Activated naive CD4-positive, alpha-beta T cell treated with anti-CD3 and anti-CD28 coated beads, Interleukin-2, amount 50 U/mL, for 16 hours (primary cell): ENCODE measurements around the gene GALNT11.
"Not testable (repeated sequence)": the region's sequence is repeated elsewhere in the genome, so short reads cannot be mapped to it uniquely, and the experiment has no call there.

Experiments used
- DNase-seq: peaks from one replicate; pipeline ENCODE4 v3.0.0-alpha.2; 2020

Gene GALNT11

GRCh38 chr7:152076940-152077933 lies 51.8 kb downstream of the GALNT11 start:
- DNase-seq = no peak

GRCh38 chr7:152078025-152078424 lies 52.6 kb downstream of the GALNT11 start:
- no peak for DNase-seq

GRCh38 chr7:152078786-152079185 lies 53.3 kb downstream of the GALNT11 start:
- no peak for DNase-seq

DNA sequence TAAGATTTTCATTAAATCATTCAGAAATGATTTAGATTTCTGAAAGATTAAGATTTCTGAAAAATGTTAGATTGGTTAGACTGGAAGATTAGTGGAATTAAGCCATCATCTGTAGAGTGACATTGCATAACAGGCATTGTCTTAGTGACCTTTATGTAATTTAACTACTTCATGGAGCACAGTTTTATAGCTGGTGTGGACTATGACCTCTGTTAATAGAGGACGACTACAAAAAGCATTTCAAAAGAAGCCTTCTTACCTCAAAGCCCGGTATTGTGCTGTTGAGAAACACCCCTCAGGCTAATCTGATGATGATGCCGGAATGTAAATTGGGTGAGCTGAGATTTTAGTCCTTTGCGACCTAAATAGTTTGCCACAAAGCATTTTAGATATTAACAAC lies 55.6 kb downstream of the GALNT11 start:
- no peak for DNase-seq

GRCh38 chr7:152082073-152082721 lies 56.7 kb downstream of the GALNT11 start:
- DNase-seq = not testable (repeated sequence)

- no peak for DNase-seq
Observed at GRCh38 chr7:152085131-152085530, 59.7 kb downstream of the GALNT11 start.

DNA sequence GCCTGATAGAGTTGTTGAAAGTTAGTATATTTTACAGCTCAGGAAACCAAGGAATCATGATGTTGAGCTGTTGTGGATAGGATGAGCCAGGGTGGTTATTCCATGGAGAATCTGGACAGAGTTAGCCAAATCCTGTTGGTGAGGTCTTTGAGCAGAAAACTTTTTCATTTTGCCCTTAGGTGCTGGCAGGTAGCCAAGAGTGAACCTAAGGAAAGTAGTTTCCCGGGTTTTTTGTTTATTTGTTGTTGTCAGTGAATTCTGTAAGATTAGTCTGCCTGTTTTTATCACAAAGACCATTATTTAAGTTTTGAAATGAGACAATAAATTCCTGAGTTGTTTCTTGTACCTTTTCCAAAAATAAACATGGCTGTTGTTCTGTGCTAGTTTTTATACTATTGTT lies 61.0 kb downstream of the GALNT11 start:
- DNase-seq = no peak

- no peak for DNase-seq
Observed at GRCh38 chr7:152089183-152089582, 63.7 kb downstream of the GALNT11 start.

GRCh38 chr7:152090747-152091146 lies 65.3 kb downstream of the GALNT11 start:
- DNase-seq = no peak

- DNase-seq = no peak
Observed at GRCh38 chr7:152093717-152094116, 68.2 kb downstream of the GALNT11 start.

DNA sequence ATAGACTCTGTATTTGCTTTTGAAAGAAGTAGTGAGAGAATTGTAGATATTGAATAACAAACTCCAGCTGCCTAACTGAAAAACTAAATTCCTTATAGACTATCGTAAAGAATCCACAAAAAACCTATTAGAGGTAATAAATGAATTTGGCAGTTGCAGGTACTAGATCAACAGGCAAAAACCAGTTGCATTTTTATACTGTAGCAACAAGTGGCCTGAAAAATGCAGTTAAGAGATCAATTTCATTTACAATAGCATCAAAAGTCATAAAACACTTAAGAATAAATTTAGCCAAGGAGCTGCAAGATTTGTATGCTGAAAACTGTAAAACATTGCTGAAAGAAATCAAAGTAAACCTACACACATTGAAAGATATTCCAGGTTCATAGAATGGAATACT lies 70.3 kb downstream of the GALNT11 start:
- DNase-seq = no peak

GRCh38 chr7:152097330-152097729 lies 71.9 kb downstream of the GALNT11 start:
- no peak for DNase-seq

- no peak for DNase-seq
Observed at GRCh38 chr7:152103066-152103465, 77.6 kb downstream of the GALNT11 start.

DNA sequence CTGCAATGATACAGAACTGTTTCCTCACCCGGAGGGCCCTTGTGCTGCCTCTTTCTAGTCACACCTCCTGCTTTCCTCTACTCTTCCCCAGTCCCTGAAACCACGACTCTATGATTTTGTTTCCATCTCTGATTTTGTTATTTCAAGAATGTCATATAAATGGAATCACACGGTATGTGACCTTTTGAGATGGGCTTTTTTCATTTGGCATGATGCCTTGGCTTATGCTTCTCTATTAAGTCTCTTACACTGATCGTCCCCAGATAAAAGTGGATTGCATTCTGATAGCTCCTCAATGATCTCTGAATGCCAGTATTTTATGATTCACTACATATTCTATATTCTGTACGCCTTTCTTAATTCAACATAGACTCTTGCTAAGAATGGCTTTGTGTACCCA lies 78.2 kb downstream of the GALNT11 start:
- no peak for DNase-seq

GRCh38 chr7:152105205-152105604 lies 79.7 kb downstream of the GALNT11 start:
- DNase-seq = no peak

- no peak for DNase-seq
Observed at GRCh38 chr7:152106990-152107389, 81.5 kb downstream of the GALNT11 start.

- DNase-seq = no peak
Observed at GRCh38 chr7:152107945-152108344, 82.5 kb downstream of the GALNT11 start.

- no peak for DNase-seq
Observed at GRCh38 chr7:152108359-152108758, 82.9 kb downstream of the GALNT11 start.

DNA sequence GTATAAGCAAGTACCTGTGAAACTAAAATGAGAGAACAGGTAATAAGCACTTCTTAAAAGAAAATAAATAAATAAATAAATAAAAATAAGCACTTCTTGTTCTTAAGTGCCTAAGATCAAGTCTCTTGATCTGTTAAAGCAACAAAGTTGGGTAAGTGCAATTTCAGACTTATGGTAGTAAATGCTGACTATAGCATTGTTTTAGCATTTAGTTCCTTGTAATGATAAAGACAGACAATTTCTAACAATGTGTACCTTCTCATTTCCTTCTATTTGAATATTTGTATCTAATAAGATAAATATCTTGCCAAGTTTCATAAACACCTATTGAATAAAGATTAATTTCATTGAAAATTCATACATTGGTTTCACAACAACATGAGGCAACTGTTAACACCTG lies 87.4 kb downstream of the GALNT11 start:
- DNase-seq = no peak

DNA sequence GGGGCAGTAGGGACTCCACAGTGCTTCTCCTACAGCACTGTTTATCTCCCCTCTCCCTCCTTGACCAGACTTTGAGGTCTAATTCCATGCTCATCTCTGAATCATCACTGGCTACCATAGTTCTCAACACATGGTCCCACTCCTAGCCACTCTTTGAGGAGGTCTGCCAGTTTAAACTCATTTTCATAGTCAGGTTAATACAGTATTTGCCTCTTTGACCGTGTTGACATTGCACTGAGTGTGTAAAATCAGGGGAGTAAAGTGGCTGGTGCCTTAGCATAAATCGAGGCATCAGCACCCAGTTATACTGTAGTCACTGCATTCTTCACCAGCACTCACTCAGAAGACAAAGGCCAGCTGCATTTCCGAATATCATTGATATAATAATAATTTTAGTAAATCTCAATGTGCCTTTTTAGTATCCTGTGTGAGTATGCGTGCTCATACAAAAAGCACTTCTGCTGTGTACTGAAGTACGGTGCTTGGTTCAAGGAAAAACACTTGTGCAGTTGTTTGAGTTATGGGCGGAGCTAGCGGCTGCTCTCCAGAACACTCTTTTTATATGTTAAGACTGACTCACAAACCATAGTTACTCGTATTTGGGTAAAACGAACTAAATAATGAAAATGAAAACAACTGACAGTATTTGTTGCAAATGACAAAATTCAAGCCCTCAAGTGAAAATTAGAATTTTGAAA lies 89.7 kb downstream of the GALNT11 start:
- no peak for DNase-seq

DNA sequence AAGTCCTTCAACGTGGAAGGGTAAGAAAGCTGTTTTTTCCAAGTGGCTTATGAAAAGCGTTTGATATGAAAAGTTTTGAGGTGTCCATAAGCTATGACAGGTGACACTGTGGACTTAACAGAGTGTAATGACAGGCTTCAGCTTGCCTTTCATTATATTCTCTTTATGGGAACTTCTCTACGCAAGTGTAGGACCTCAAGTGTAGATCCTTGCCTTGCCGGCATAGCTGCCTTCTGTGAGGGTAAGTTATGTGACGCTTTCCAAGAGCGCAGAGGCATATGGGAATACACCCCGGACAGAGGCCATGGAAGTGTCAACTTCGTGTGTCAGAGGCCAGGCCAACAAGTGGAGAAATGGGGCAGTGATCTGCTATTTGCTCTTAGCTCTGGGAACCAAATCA lies 91.9 kb downstream of the GALNT11 start:
- DNase-seq = no peak

GRCh38 chr7:152120210-152120609 lies 94.7 kb downstream of the GALNT11 start:
- DNase-seq = no peak

DNA sequence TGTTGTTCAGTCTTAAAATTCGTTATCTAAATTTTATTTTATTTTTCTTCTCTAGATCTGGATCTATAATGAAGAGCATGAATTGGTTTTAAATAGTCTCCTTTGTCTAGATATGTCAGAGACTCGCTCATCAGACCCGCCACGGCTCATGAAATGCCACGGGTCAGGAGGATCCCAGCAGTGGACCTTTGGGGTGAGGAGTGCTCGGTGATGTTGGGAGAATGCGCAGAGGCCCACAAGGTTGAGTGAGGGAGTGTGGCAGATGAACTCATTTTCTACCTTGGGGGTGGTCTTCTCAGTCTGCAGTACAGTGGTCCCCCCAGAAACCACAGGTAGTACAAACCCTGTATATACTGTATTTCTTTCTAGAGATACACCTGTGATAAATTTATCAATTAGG lies 95.3 kb downstream of the GALNT11 start:
- no peak for DNase-seq

GRCh38 chr7:152121432-152121831 lies 96.0 kb downstream of the GALNT11 start:
- DNase-seq = no peak
